ENCODE measurements around the gene MEF2C. TPM values are rescaled to one million over a fixed set of nuclear protein-coding genes. Genes with fewer than 3 reads are reported as not detected.

The MEF2C gene
- total RNA-seq, 1 experiment from 2014 or later: 13.0 TPM

DNA sequence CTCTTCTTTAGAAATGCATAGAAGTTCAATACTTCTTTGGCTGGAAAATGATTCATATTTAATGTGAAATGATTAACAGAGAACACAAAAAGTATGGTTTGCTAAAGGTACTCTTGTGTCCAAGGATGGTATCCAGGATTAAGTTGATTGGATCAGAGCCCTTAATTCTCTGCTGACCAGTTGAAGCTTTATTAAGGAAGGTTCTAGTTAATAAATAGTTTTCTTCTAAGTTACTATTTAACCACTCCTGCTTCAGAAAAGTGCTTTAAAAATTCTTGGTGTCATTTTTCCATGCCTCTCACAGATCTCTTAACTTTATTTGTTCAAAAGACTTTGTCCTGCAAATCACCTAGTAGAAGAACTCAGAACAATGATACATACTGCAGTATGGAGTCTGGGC, 134.3 kb downstream of the MEF2C start:
- no peak overlapping the region for H3K4me2 ChIP-seq (ENCODE audit: low read length)
- H3K4me3 ChIP-seq (replicated peaks in 1 of 2; ENCODE audit: low read depth in 1 of 2, low read length in 2 of 2): no peak overlapping the region
- RAD21 ChIA-PET (ENCODE audit: low non-redundant PET in 1 of 2, low total read pairs in 2 of 2, uncharacterized antibody in 2 of 2, unreplicated experiment in 2 of 2): no interaction called here
- DNase-seq (ENCODE audit: low read depth, low spot score) (no peak), ATAC-seq (no peak)
- H4K20me1 ChIP-seq (ENCODE audit: insufficient read depth): no peaks in the 10 kb centered on the region
- CTCF ChIA-PET: interaction anchor here (1.3 kb wide), 1 partner anchor 19 kb away, joined by 4 read pairs; no protein-coding TSS in a partner anchor
- no peaks in the 10 kb centered on the region for H3K9me2 ChIP-seq (ENCODE audit: insufficient read depth)
- H3K27me3 ChIP-seq (ENCODE audit: insufficient read depth, low read length): no peaks in the 10 kb centered on the region
- no peaks in the 10 kb centered on the region for H3K79me2 ChIP-seq (ENCODE audit: insufficient read depth, low read length)
- POLR2A ChIA-PET: no interaction called here
- H3K9me3 ChIP-seq (ENCODE audit: control insufficient read depth in 1 of 2, insufficient read depth in 1 of 2, low read depth in 1 of 2, low read length in 2 of 2): no peaks in the 10 kb centered on the region
- H3K36me3 ChIP-seq (ENCODE audit: control insufficient read depth in 1 of 2, insufficient read depth in 2 of 2, low read length in 2 of 2): no peaks in the 10 kb centered on the region
- H3K27ac ChIP-seq (ENCODE audit: low read depth, low read length): no peak overlapping the region
- H2AFZ ChIP-seq (ENCODE audit: low read depth, low read length, poor library complexity, severe bottlenecking): no peak overlapping the region
- intact Hi-C loops (cut with micrococcal nuclease): no loop called here
- H3K4me1 ChIP-seq (ENCODE audit: control insufficient read depth in 1 of 2, insufficient read depth in 2 of 2, low read length in 2 of 2): peaks cover 9 to 10% of the 10 kb centered on the region in 2 experiments; a peak in 3 of 4 replicates
- no TSS peak for BruUV-seq (replicated peaks)
- TF ChIP-seq ZFX (IDR thresholded peaks at IDR 0.05) (no peak), CBX3 (IDR thresholded peaks at IDR 0.05; ENCODE audit: low read depth) (no peak), YY1 (IDR thresholded peaks at IDR 0.05; ENCODE audit: extremely low read depth, insufficient replicate concordance, low read depth, low read length) (no peak), EZH2 (IDR thresholded peaks at IDR 0.05) (no peak), EZH2phosphoT487 (IDR thresholded peaks at IDR 0.05; ENCODE audit: borderline replicate concordance) (no peak), SP1 (IDR thresholded peaks at IDR 0.05; ENCODE audit: low read depth) (no peak), ZNF274 (IDR thresholded peaks at IDR 0.05; ENCODE audit: low read depth, low read length) (no peak), RAD21 (IDR thresholded peaks at IDR 0.05; ENCODE audit: low read depth) (no peak), CEBPB (IDR thresholded peaks at IDR 0.05; ENCODE audit: low read depth) (no peak), SRF (IDR thresholded peaks at IDR 0.05; ENCODE audit: low read depth) (no peak), POLR2AphosphoS5 (IDR thresholded peaks at IDR 0.05; ENCODE audit: low read depth, low read length) (no peak), JUND (IDR thresholded peaks at IDR 0.05) (no peak), TCF7L2 (IDR thresholded peaks at IDR 0.05; ENCODE audit: borderline replicate concordance, extremely low read depth, insufficient read depth, insufficient read length) (no peak)
- TF ChIP-seq, protein P1, sequence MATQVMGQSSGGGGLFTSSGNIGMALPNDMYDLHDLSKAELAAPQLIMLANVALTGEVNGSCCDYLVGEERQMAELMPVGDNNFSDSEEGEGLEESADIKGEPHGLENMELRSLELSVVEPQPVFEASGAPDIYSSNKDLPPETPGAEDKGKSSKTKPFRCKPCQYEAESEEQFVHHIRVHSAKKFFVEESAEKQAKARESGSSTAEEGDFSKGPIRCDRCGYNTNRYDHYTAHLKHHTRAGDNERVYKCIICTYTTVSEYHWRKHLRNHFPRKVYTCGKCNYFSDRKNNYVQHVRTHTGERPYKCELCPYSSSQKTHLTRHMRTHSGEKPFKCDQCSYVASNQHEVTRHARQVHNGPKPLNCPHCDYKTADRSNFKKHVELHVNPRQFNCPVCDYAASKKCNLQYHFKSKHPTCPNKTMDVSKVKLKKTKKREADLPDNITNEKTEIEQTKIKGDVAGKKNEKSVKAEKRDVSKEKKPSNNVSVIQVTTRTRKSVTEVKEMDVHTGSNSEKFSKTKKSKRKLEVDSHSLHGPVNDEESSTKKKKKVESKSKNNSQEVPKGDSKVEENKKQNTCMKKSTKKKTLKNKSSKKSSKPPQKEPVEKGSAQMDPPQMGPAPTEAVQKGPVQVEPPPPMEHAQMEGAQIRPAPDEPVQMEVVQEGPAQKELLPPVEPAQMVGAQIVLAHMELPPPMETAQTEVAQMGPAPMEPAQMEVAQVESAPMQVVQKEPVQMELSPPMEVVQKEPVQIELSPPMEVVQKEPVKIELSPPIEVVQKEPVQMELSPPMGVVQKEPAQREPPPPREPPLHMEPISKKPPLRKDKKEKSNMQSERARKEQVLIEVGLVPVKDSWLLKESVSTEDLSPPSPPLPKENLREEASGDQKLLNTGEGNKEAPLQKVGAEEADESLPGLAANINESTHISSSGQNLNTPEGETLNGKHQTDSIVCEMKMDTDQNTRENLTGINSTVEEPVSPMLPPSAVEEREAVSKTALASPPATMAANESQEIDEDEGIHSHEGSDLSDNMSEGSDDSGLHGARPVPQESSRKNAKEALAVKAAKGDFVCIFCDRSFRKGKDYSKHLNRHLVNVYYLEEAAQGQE (IDR thresholded peaks at IDR 0.05; ENCODE audit: low read depth): no peak
- TF ChIP-seq, protein P2, sequence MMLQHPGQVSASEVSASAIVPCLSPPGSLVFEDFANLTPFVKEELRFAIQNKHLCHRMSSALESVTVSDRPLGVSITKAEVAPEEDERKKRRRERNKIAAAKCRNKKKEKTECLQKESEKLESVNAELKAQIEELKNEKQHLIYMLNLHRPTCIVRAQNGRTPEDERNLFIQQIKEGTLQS (IDR thresholded peaks at IDR 0.05): no peak
- TF ChIP-seq, protein P3, sequence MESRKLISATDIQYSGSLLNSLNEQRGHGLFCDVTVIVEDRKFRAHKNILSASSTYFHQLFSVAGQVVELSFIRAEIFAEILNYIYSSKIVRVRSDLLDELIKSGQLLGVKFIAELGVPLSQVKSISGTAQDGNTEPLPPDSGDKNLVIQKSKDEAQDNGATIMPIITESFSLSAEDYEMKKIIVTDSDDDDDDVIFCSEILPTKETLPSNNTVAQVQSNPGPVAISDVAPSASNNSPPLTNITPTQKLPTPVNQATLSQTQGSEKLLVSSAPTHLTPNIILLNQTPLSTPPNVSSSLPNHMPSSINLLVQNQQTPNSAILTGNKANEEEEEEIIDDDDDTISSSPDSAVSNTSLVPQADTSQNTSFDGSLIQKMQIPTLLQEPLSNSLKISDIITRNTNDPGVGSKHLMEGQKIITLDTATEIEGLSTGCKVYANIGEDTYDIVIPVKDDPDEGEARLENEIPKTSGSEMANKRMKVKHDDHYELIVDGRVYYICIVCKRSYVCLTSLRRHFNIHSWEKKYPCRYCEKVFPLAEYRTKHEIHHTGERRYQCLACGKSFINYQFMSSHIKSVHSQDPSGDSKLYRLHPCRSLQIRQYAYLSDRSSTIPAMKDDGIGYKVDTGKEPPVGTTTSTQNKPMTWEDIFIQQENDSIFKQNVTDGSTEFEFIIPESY (IDR thresholded peaks at IDR 0.05; ENCODE audit: extremely low read depth, insufficient replicate concordance, low read length): no peak
- H3K9ac ChIP-seq (ENCODE audit: low read length): no peak overlapping the region
